ENCODE data around the gene PLB1.
"Not testable (repeated sequence)": the region's sequence is repeated elsewhere in the genome, so short reads cannot be mapped to it uniquely, and the experiment has no call there.

Gene PLB1

GRCh38 chr2:28647682-28648081, 151.8 kb downstream of the PLB1 start:
- DNase-seq (ENCODE audit: low spot score) = no peak

GRCh38 chr2:28648147-28648546, 152.3 kb downstream of the PLB1 start:
- no peak for DNase-seq (ENCODE audit: low spot score)

- no peak for DNase-seq (ENCODE audit: low spot score)
These were observed 153.0 kb downstream of the PLB1 start for GRCh38 chr2:28648671-28649395.

- DNase-seq (ENCODE audit: low spot score) = no peak
These were observed 153.8 kb downstream of the PLB1 start for GRCh38 chr2:28649481-28650265.

GRCh38 chr2:28650266-28650584, 154.4 kb downstream of the PLB1 start:
- no peak for DNase-seq (ENCODE audit: low spot score)

GRCh38 chr2:28652217-28652616, 156.4 kb downstream of the PLB1 start:
- no peak for DNase-seq (ENCODE audit: low spot score)

- no peak for DNase-seq (ENCODE audit: low spot score)
These were observed 158.2 kb downstream of the PLB1 start for GRCh38 chr2:28653892-28654662.

- DNase-seq (ENCODE audit: low spot score) = no peak
These were observed 158.9 kb downstream of the PLB1 start for GRCh38 chr2:28654663-28655320.

- no peak for DNase-seq (ENCODE audit: low spot score)
These were observed 161.2 kb downstream of the PLB1 start for GRCh38 chr2:28656937-28657615.

- no peak for DNase-seq (ENCODE audit: low spot score)
These were observed 162.5 kb downstream of the PLB1 start for GRCh38 chr2:28658369-28658768.

GRCh38 chr2:28659127-28659526, 163.3 kb downstream of the PLB1 start:
- no peak for DNase-seq (ENCODE audit: low spot score)

- DNase-seq (ENCODE audit: low spot score) = peak; percentile 27
These were observed 165.7 kb downstream of the PLB1 start for GRCh38 chr2:28661589-28662001.

GRCh38 chr2:28662044-28662443, 166.2 kb downstream of the PLB1 start:
- no peak for DNase-seq (ENCODE audit: low spot score)

- no peak for DNase-seq (ENCODE audit: low spot score)
These were observed 166.8 kb downstream of the PLB1 start for GRCh38 chr2:28662468-28663181.

GRCh38 chr2:28663359-28663758, 167.5 kb downstream of the PLB1 start:
- DNase-seq (ENCODE audit: low spot score) = no peak

- DNase-seq (ENCODE audit: low spot score) = no peak
These were observed 168.4 kb downstream of the PLB1 start for GRCh38 chr2:28664120-28664842.

GRCh38 chr2:28665041-28665704, 169.3 kb downstream of the PLB1 start:
- DNase-seq (ENCODE audit: low spot score) = peak; percentile 20

- not testable (repeated sequence) for DNase-seq (ENCODE audit: low spot score)
These were observed 170.0 kb downstream of the PLB1 start for GRCh38 chr2:28665811-28666377.

- no peak for DNase-seq (ENCODE audit: low spot score)
These were observed 170.8 kb downstream of the PLB1 start for GRCh38 chr2:28666496-28667184.
